Gastrocnemius medialis (tissue), 4 donors: ENCODE measurements around the gene FAM193B.

ENCODE experiments used
- CTCF ChIP-seq, 5 experiments: fragments of 450-650 bp in 3 of 5; fragments of 200-600 bp in 2 of 5; sonication (generic) in 2 of 5; IDR thresholded peaks in 4 of 5; conservative IDR thresholded peaks in 1 of 5; 1 replicate in 4 of 5; 2 replicates in 1 of 5; pipeline ENCODE4 v1.5.1; 2016 to 2019; ENCODE audit warnings: antibody characterized with exemption in 5 of 5, mild to moderate bottlenecking in 3 of 5, moderate library complexity in 3 of 5
- POLR2A ChIP-seq, 2 donors: fragments of 450-650 bp; IDR thresholded peaks; one replicate each; pipeline ENCODE4 v1.6.1; 2017; ENCODE audit warnings: antibody characterized with exemption in 2 of 2, mild to moderate bottlenecking in 2 of 2, moderate library complexity in 2 of 2

DNA sequence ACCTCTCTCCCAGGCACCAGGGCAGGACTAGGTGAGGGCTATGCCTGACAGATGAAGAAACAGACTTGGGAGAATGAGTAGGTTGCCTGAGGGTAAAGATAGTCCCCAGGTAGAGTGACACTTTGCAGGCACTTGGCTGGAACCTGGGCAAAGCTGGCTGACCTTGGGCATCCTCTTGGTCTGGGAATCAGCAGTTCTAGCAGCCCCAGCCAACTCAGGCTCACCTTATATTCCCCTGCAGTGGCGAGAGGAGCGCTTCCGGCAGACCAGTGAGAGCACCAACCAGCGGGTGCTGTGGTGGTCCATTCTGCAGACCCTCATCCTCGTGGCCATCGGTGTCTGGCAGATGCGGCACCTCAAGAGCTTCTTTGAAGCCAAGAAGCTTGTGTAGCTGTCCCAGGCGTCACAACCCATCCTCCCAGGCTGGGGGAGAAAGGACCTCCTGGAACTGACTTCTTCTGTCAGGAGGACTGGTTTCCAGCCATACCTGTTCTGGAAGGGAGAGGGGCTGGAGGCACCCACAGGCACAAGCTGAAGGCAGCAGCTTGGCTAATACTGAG, 40.7 kb upstream of the FAM193B start:
- TF ChIP-seq CTCF (IDR thresholded peaks at IDR 0.05 in 4 of 5, conservative IDR thresholded peaks at IDR 0.05 in 1 of 5) (no peak), POLR2A (IDR thresholded peaks at IDR 0.05) (no peak)
